ENCODE measurements around the gene PHF2. TPM values are rescaled to one million over a fixed set of nuclear protein-coding genes. Genes with fewer than 3 reads are reported as not detected.
"Not testable (repeated sequence)": the region's sequence is repeated elsewhere in the genome, so short reads cannot be mapped to it uniquely, and the experiment has no call there.

Gene PHF2
- total RNA-seq, 1 experiment from 2014 or later = 16.1 TPM

- Histone ChIP-seq H3K4me2 (ENCODE audit: low read depth, low read length, poor library complexity, severe bottlenecking) (no peak overlapping the region), H3K9ac (ENCODE audit: low read length) (no peak overlapping the region), H3K9me2 (replicated peaks; ENCODE audit: insufficient read depth, low read length) (no peaks in the 10 kb centered on the region), H3K9me3 (ENCODE audit: low read length) (peaks cover 3% of the 10 kb centered on the region; the same call in 1 of the 2 replicates), H3K79me2 (ENCODE audit: low read length) (no peaks in the 10 kb centered on the region), H4K20me1 (ENCODE audit: insufficient read depth, low read depth, low read length) (no peaks in the 10 kb centered on the region), H3K27ac (ENCODE audit: low read length) (no peak overlapping the region), H3K36me3 (ENCODE audit: insufficient read depth, low read length) (no peaks in the 10 kb centered on the region; the same call in 1 of the 2 replicates), H3K4me1 (ENCODE audit: low read length) (no peaks in the 10 kb centered on the region), H2AFZ (ENCODE audit: low read length) (no peak overlapping the region), H3K4me3 (ENCODE audit: low read length) (no peak overlapping the region), H3K27me3 (ENCODE audit: low read length) (no peaks in the 10 kb centered on the region)
- no peak for DNase-seq
Measured at GRCh38 chr9:93669116-93669957, 93.0 kb downstream of the PHF2 start.

GRCh38 chr9:93669958-93670207 lies 93.5 kb downstream of the PHF2 start:
- no peaks in the 10 kb centered on the region for H3K79me2 ChIP-seq (ENCODE audit: low read length)
- H3K36me3 ChIP-seq (ENCODE audit: insufficient read depth, low read length) = no peaks in the 10 kb centered on the region; the same call in 1 of the 2 replicates
- no peak overlapping the region for H3K4me3 ChIP-seq (ENCODE audit: low read length)
- H3K27ac ChIP-seq (ENCODE audit: low read length) = no peak overlapping the region
- H3K27me3 ChIP-seq (ENCODE audit: low read length) = no peaks in the 10 kb centered on the region
- no peaks in the 10 kb centered on the region for H4K20me1 ChIP-seq (ENCODE audit: insufficient read depth, low read depth, low read length)
- H2AFZ ChIP-seq (ENCODE audit: low read length) = no peak overlapping the region
- H3K9ac ChIP-seq (ENCODE audit: low read length) = no peak overlapping the region
- H3K9me2 ChIP-seq (replicated peaks; ENCODE audit: insufficient read depth, low read length) = no peaks in the 10 kb centered on the region
- no peak for DNase-seq
- H3K4me2 ChIP-seq (ENCODE audit: low read depth, low read length, poor library complexity, severe bottlenecking) = no peak overlapping the region
- no peaks in the 10 kb centered on the region for H3K4me1 ChIP-seq (ENCODE audit: low read length)
- H3K9me3 ChIP-seq (ENCODE audit: low read length) = peaks cover 3% of the 10 kb centered on the region; the same call in 1 of the 2 replicates

- H3K9ac ChIP-seq (ENCODE audit: low read length) = no peak overlapping the region
- H2AFZ ChIP-seq (ENCODE audit: low read length) = no peak overlapping the region
- H3K27ac ChIP-seq (ENCODE audit: low read length) = no peak overlapping the region
- H3K4me2 ChIP-seq (ENCODE audit: low read depth, low read length, poor library complexity, severe bottlenecking) = no peak overlapping the region
- no peaks in the 10 kb centered on the region for H4K20me1 ChIP-seq (ENCODE audit: insufficient read depth, low read depth, low read length)
- no peaks in the 10 kb centered on the region; the same call in 1 of the 2 replicates for H3K36me3 ChIP-seq (ENCODE audit: insufficient read depth, low read length)
- H3K4me1 ChIP-seq (ENCODE audit: low read length) = no peaks in the 10 kb centered on the region
- no peaks in the 10 kb centered on the region for H3K9me2 ChIP-seq (replicated peaks; ENCODE audit: insufficient read depth, low read length)
- DNase-seq = no peak
- peaks cover 3% of the 10 kb centered on the region; the same call in 1 of the 2 replicates for H3K9me3 ChIP-seq (ENCODE audit: low read length)
- H3K79me2 ChIP-seq (ENCODE audit: low read length) = no peaks in the 10 kb centered on the region
- H3K4me3 ChIP-seq (ENCODE audit: low read length) = no peak overlapping the region
- no peaks in the 10 kb centered on the region for H3K27me3 ChIP-seq (ENCODE audit: low read length)
Measured at GRCh38 chr9:93670208-93671019, 94.0 kb downstream of the PHF2 start.

GRCh38 chr9:93671020-93671338 lies 94.6 kb downstream of the PHF2 start:
- no peak overlapping the region for H3K9ac ChIP-seq (ENCODE audit: low read length)
- H3K9me2 ChIP-seq (replicated peaks; ENCODE audit: insufficient read depth, low read length) = no peaks in the 10 kb centered on the region
- no peak overlapping the region for H3K27ac ChIP-seq (ENCODE audit: low read length)
- H3K9me3 ChIP-seq (ENCODE audit: low read length) = peaks cover 3% of the 10 kb centered on the region; the same call in 1 of the 2 replicates
- H3K36me3 ChIP-seq (ENCODE audit: insufficient read depth, low read length) = no peaks in the 10 kb centered on the region; the same call in 1 of the 2 replicates
- no peak overlapping the region for H3K4me3 ChIP-seq (ENCODE audit: low read length)
- DNase-seq = no peak
- no peaks in the 10 kb centered on the region for H3K79me2 ChIP-seq (ENCODE audit: low read length)
- no peak overlapping the region for H3K4me2 ChIP-seq (ENCODE audit: low read depth, low read length, poor library complexity, severe bottlenecking)
- no peaks in the 10 kb centered on the region for H3K4me1 ChIP-seq (ENCODE audit: low read length)
- no peak overlapping the region for H2AFZ ChIP-seq (ENCODE audit: low read length)
- no peaks in the 10 kb centered on the region for H3K27me3 ChIP-seq (ENCODE audit: low read length)
- H4K20me1 ChIP-seq (ENCODE audit: insufficient read depth, low read depth, low read length) = no peaks in the 10 kb centered on the region

- not testable (repeated sequence) for H3K9ac ChIP-seq (ENCODE audit: low read length); H2AFZ ChIP-seq (ENCODE audit: low read length); H3K4me1 ChIP-seq (ENCODE audit: low read length); H3K79me2 ChIP-seq (ENCODE audit: low read length); H3K4me2 ChIP-seq (ENCODE audit: low read depth, low read length, poor library complexity, severe bottlenecking); H3K27me3 ChIP-seq (ENCODE audit: low read length); H3K27ac ChIP-seq (ENCODE audit: low read length); H3K36me3 ChIP-seq (ENCODE audit: insufficient read depth, low read length); H3K9me2 ChIP-seq (replicated peaks; ENCODE audit: insufficient read depth, low read length); H3K4me3 ChIP-seq (ENCODE audit: low read length); H4K20me1 ChIP-seq (ENCODE audit: insufficient read depth, low read depth, low read length); DNase-seq; H3K9me3 ChIP-seq (ENCODE audit: low read length)
Measured at GRCh38 chr9:93672330-93673020, 96.1 kb downstream of the PHF2 start.

- H3K9me3 ChIP-seq (ENCODE audit: low read length) = peaks cover 3% of the 10 kb centered on the region; the same call in 1 of the 2 replicates
- H4K20me1 ChIP-seq (ENCODE audit: insufficient read depth, low read depth, low read length) = no peaks in the 10 kb centered on the region
- no peaks in the 10 kb centered on the region for H3K4me1 ChIP-seq (ENCODE audit: low read length)
- no peaks in the 10 kb centered on the region for H3K27me3 ChIP-seq (ENCODE audit: low read length)
- no peaks in the 10 kb centered on the region for H3K36me3 ChIP-seq (ENCODE audit: insufficient read depth, low read length)
- no peak for DNase-seq
- no peak overlapping the region for H2AFZ ChIP-seq (ENCODE audit: low read length)
- no peak overlapping the region for H3K27ac ChIP-seq (ENCODE audit: low read length)
- no peak overlapping the region for H3K4me2 ChIP-seq (ENCODE audit: low read depth, low read length, poor library complexity, severe bottlenecking)
- no peaks in the 10 kb centered on the region for H3K9me2 ChIP-seq (replicated peaks; ENCODE audit: insufficient read depth, low read length)
- H3K79me2 ChIP-seq (ENCODE audit: low read length) = no peaks in the 10 kb centered on the region
- no peak overlapping the region for H3K4me3 ChIP-seq (ENCODE audit: low read length)
- H3K9ac ChIP-seq (ENCODE audit: low read length) = no peak overlapping the region
Measured at GRCh38 chr9:93673021-93673838, 96.8 kb downstream of the PHF2 start.

GRCh38 chr9:93673839-93674334 lies 97.5 kb downstream of the PHF2 start:
- H3K79me2 ChIP-seq (ENCODE audit: low read length) = no peaks in the 10 kb centered on the region
- H3K4me2 ChIP-seq (ENCODE audit: low read depth, low read length, poor library complexity, severe bottlenecking) = no peak overlapping the region
- no peak overlapping the region for H3K27ac ChIP-seq (ENCODE audit: low read length)
- H3K9ac ChIP-seq (ENCODE audit: low read length) = no peak overlapping the region
- no peaks in the 10 kb centered on the region for H4K20me1 ChIP-seq (ENCODE audit: insufficient read depth, low read depth, low read length)
- no peaks in the 10 kb centered on the region for H3K36me3 ChIP-seq (ENCODE audit: insufficient read depth, low read length)
- H3K9me2 ChIP-seq (replicated peaks; ENCODE audit: insufficient read depth, low read length) = no peaks in the 10 kb centered on the region
- no peaks in the 10 kb centered on the region for H3K4me1 ChIP-seq (ENCODE audit: low read length)
- H3K4me3 ChIP-seq (ENCODE audit: low read length) = no peak overlapping the region
- DNase-seq = no peak
- no peak overlapping the region for H2AFZ ChIP-seq (ENCODE audit: low read length)
- no peaks in the 10 kb centered on the region for H3K27me3 ChIP-seq (ENCODE audit: low read length)
- H3K9me3 ChIP-seq (ENCODE audit: low read length) = peaks cover 3% of the 10 kb centered on the region; the same call in 1 of the 2 replicates

Data from Karpas-422 (cell line).